SU-DHL-6 (cell line): ENCODE measurements around the gene EYS.

ENCODE experiments used
- CTCF ChIP-seq: fragments of 200-600 bp; sonication (generic); IDR thresholded peaks from one replicate; pipeline ENCODE4 v1.5.1; 2017; ENCODE audit warnings: antibody characterized with exemption, mild to moderate bottlenecking, low read length, moderate library complexity; ENCODE audit not compliant: insufficient read depth, poor library complexity, severe bottlenecking
- EZH2phosphoT487 ChIP-seq: fragments of 200-600 bp; sonication (generic), shearing (Covaris generic); conservative IDR thresholded peaks from 2 replicates; pipeline ENCODE4 v1.6.1; 2018; ENCODE audit warnings: mild to moderate bottlenecking, antibody characterized with exemption, low read length, moderate library complexity, mixed read lengths

GRCh38 chr6:63716169-63716568 is 1990.9 kb downstream of the EYS start:
- TF ChIP-seq CTCF = no peak
- no peak for TF ChIP-seq EZH2phosphoT487
